Measurements from ENCODE around the gene RAI2. TPM values are rescaled to one million over a fixed set of nuclear protein-coding genes. Genes with fewer than 3 reads are reported as not detected.

Gene RAI2
- total RNA-seq, result 10 to 100 TPM; 32.5 to 33.8 TPM
- long read RNA-seq, donor 1, partial matches to known transcripts, result 5 of 32 reads
- long read RNA-seq, donor 1, other reads (novel, unspliced or antisense), result 24 of 32 reads
- long read RNA-seq, donor 2, partial matches to known transcripts, result 0 of 28 reads
- long read RNA-seq, donor 2, other reads (novel, unspliced or antisense), result 25 of 28 reads

GRCh38 chrX:17860811-17861488 lies at the start of gene RAI2:
Gene RAI2 (minus strand): TSS chrX:17861298. CDS start chrX:17802010, 59,288 bp downstream.
- intact Hi-C loops (cut with DNase I), result loop anchor here in 1 of 2 donors (10.0 kb wide), 1 partner anchor 1554 kb away; no protein-coding TSS in a partner anchor
- no peak for DNase-seq (ENCODE audit: low spot score)

GRCh38 chrX:17888421-17888820 lies 27.3 kb upstream of the RAI2 start:
- intact Hi-C loops (cut with DNase I), result no loop called here
- DNase-seq (ENCODE audit: low spot score), result no peak

GRCh38 chrX:17882680-17883079 lies 21.6 kb upstream of the RAI2 start:
- DNase-seq (ENCODE audit: low spot score), result no peak

GRCh38 chrX:17878028-17878670 lies 17.1 kb upstream of the RAI2 start:
- no peak for DNase-seq (ENCODE audit: low spot score)
- intact Hi-C loops (cut with DNase I), result no loop called here

More at GRCh38 chrX:17882680-17883079, 21.6 kb upstream of the RAI2 start:
- intact Hi-C loops (cut with DNase I), result no loop called here

- intact Hi-C loops (cut with DNase I), result no loop called here
- DNase-seq (ENCODE audit: low spot score), result no peak
Observed at GRCh38 chrX:17876135-17876534, 15.0 kb upstream of the RAI2 start.

GRCh38 chrX:17869580-17869979 lies 8.5 kb upstream of the RAI2 start:
- no peak for DNase-seq (ENCODE audit: low spot score)
- intact Hi-C loops (cut with DNase I), result loop anchor here in 1 of 2 donors (10.0 kb wide), 1 partner anchor 1545 kb away; no protein-coding TSS in a partner anchor

GRCh38 chrX:17861489-17862011 lies 452 bp upstream of the RAI2 start:
- no peak for DNase-seq (ENCODE audit: low spot score)
- intact Hi-C loops (cut with DNase I), result loop anchor here in 1 of 2 donors (10.0 kb wide), 1 partner anchor 1553 kb away; no protein-coding TSS in a partner anchor

GRCh38 chrX:17860179-17860780 lies 818 bp downstream of the RAI2 start:
- DNase-seq (ENCODE audit: low spot score), result no peak
- intact Hi-C loops (cut with DNase I), result loop anchor here in 1 of 2 donors (10.0 kb wide), 1 partner anchor 1555 kb away; no protein-coding TSS in a partner anchor

GRCh38 chrX:17859609-17860178 lies 1.4 kb downstream of the RAI2 start:
- intact Hi-C loops (cut with DNase I), result loop anchor here in 1 of 2 donors (10.0 kb wide), 1 partner anchor 1555 kb away; no protein-coding TSS in a partner anchor
- DNase-seq (ENCODE audit: low spot score), result no peak

- intact Hi-C loops (cut with DNase I), result no loop called here
Observed at GRCh38 chrX:17854531-17854930, 6.6 kb downstream of the RAI2 start.

GRCh38 chrX:17854069-17854468 lies 7.0 kb downstream of the RAI2 start:
- DNase-seq (ENCODE audit: low spot score), result no peak
- intact Hi-C loops (cut with DNase I), result no loop called here

More at GRCh38 chrX:17854531-17854930, 6.6 kb downstream of the RAI2 start:
- no peak for DNase-seq (ENCODE audit: low spot score)

GRCh38 chrX:17851874-17852273 lies 9.2 kb downstream of the RAI2 start:
- intact Hi-C loops (cut with DNase I), result no loop called here
- DNase-seq (ENCODE audit: low spot score), result no peak

- no peak for DNase-seq (ENCODE audit: low spot score)
- intact Hi-C loops (cut with DNase I), result no loop called here
Observed at GRCh38 chrX:17848545-17849265, 12.4 kb downstream of the RAI2 start.

GRCh38 chrX:17846045-17846444 lies 15.1 kb downstream of the RAI2 start:
- DNase-seq (ENCODE audit: low spot score), result no peak
- intact Hi-C loops (cut with DNase I), result no loop called here

- intact Hi-C loops (cut with DNase I), result no loop called here
- no peak for DNase-seq (ENCODE audit: low spot score)
Observed at GRCh38 chrX:17844236-17844635, 16.9 kb downstream of the RAI2 start.

GRCh38 chrX:17842769-17843525 lies 18.2 kb downstream of the RAI2 start:
- no peak for DNase-seq (ENCODE audit: low spot score)
- intact Hi-C loops (cut with DNase I), result no loop called here

- intact Hi-C loops (cut with DNase I), result no loop called here
Observed at GRCh38 chrX:17839269-17839668, 21.8 kb downstream of the RAI2 start.

GRCh38 chrX:17836830-17837229 lies 24.3 kb downstream of the RAI2 start:
- intact Hi-C loops (cut with DNase I), result no loop called here
- no peak for DNase-seq (ENCODE audit: low spot score)

More at GRCh38 chrX:17839269-17839668, 21.8 kb downstream of the RAI2 start:
- no peak for DNase-seq (ENCODE audit: low spot score)
